Activated CD4-positive, alpha-beta T cell treated with anti-CD3 and anti-CD28 coated beads, Interleukin-2, amount 50 U/mL, for 24 hours (primary cell): Measurements from ENCODE around the gene IARS1.

Experiments used
- DNase-seq, 2 donors: peaks; one replicate each; pipeline ENCODE4 v3.0.0-alpha.2; 2020; ENCODE audit warnings: low read depth in 1 of 2, low spot score in 1 of 2

Gene IARS1

GRCh38 chr9:92295827-92296258 is 2.3 kb upstream of the IARS1 start:
- no peak for DNase-seq

DNA sequence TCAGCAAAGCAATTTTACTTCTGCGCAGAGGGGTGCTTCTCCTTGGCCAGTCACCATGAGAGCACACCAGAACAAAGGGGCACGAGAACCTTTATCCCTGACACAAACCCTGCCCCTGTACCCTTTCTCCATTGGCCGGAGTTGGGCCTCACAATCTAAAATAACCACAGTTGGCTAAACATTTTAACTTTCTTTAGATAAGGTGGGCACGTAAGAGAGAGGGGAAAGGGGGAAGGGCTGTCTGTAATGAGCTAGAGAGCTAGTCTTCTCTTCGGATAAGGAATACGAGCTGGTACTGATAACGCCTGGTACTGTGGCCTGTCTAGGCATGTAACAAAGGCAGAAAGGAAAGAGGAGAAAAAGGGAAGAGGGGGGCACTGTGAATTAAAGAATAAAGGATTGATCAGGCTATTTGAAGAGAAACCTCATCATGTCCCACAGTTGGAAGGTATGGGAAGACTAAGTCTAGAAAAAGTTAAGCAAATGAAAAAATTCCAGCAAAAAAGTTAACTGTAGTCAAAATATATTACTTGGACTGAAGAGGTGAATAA is 1.8 kb upstream of the IARS1 start:
- no peak for DNase-seq

- DNase-seq = no peak
Measured at GRCh38 chr9:92294297-92294676, 790 bp upstream of the IARS1 start.

DNA sequence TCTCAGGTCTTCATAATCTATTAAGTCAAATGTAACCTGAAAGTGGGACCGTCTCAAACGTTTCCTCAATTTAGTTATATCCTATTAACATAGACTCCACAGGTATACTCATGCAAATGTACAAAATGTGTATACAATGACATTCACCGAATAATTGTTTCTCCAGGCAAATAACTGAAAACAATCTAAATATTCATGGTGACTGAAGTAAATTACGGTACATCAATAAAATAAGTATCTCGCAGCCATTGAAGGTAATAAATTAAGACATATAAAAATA is 482 bp downstream of the IARS1 start:
- no peak for DNase-seq

- no peak for DNase-seq
Measured at GRCh38 chr9:92292338-92293074, 991 bp downstream of the IARS1 start.

- no peak for DNase-seq
Measured at GRCh38 chr9:92291577-92291976, 1.9 kb downstream of the IARS1 start.

DNA sequence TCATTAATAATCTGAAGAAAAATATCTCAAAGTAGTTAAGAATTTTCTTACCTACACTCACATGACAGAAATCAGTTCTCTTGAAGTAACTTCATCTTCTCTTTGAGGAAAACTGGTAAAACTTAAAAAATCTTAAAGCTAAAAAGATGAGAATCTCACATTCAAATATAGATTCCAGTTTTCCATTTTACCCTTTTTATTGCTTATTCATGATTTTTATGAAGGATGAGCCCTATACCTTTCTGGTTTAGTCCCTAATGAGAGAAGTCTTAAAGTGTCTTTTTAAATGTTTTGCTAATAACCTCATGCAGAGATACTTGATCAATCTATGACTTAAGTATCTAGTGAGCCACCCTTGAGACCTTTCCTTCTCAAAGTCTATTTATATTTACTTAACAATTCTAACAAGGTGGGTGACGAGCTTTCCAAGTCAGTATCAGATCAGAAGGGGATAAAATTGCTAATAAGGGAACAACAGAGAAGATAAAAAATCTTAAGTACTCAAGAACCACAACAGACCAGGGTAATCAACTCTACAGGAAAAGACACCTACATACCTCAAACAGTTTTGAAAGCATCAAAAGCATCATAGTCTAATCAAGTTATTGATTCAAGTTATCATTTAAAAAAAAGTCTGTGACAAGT is 2.6 kb downstream of the IARS1 start:
- DNase-seq = no peak

GRCh38 chr9:92289708-92290390 is 3.6 kb downstream of the IARS1 start:
- DNase-seq = no peak

DNA sequence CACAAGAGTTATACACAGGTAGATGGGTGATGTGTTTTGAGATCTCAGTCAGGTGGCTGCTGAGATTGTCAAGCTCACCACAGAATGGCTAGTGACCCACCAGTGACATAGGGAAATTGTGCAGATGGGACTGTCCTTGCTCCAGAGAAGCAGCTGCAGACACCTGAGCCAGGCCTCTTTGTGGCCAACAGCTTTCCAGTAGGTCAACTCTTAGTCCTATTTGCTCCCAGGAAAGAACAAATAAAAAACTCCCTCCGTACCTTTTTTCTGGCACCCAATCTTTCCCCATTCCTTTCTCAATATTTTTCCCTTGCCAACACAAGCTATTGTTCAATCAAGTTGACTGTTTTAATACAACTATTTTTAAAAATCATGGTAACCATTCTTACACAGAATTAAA is 14.2 kb downstream of the IARS1 start:
- no peak for DNase-seq

DNA sequence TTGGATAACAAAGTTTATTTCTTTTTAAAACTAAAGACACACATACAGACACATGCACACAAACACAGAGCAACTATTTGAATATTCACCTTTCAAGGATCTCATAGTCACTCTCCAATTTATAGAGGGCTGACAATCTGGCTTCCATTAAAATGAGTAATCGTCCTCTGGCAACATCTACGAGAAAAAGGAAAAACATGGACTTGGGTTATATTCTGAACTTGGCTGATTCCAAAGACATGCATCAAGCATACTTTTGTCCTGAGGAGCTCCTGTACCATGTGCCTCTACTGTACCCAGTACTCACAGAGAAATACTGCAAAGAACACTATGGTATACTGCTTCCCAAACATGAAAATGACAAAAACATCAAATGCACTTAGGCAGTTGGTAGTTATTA is 15.4 kb downstream of the IARS1 start:
- DNase-seq = no peak

- DNase-seq = no peak
Measured at GRCh38 chr9:92276331-92277032, 17.0 kb downstream of the IARS1 start.

GRCh38 chr9:92275541-92275940 is 18.0 kb downstream of the IARS1 start:
- DNase-seq = no peak

- DNase-seq = no peak
Measured at GRCh38 chr9:92270511-92270910, 23.0 kb downstream of the IARS1 start.

DNA sequence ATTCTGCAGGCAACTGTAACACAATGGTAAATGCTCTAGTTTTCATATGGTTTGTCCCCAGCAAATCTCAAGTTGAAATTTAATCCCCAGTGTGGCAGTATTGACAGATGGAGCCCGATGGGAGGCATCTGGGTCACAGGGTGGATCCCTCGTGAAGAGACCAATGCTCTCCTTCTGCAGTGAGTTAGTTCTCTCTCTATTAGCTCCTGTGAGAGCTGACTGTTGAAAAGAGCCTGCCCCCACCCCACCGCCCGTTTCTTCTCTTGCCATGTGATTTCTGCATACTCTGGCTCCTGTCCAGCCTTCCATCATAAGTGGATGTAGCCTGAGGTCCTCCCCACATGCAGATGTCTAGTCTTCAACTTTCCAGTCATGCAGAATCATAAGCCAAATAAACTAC is 27.0 kb downstream of the IARS1 start:
- no peak for DNase-seq

- DNase-seq = no peak
Measured at GRCh38 chr9:92265154-92265553, 28.3 kb downstream of the IARS1 start.

DNA sequence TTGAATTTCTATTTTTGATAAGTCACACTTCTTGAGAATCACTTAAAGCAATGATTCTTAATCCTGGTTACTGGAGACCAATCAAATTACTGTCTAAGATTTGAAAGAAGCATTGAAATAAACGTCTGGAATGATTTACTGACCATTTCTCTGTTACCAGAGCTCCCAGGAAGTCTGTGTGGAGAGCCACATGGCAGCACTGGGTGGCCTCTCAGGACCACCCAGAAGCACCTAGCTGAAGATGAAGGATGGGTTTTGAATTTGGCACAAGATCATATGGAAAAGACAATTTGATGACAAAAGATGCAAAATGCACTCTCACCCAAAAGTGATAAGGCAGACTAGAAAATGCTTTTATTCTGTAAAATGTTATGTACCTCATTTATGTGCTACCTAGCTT is 30.4 kb downstream of the IARS1 start:
- DNase-seq = no peak

GRCh38 chr9:92257327-92257726 is 36.2 kb downstream of the IARS1 start:
- no peak for DNase-seq

- no peak for DNase-seq
Measured at GRCh38 chr9:92254381-92255337, 38.8 kb downstream of the IARS1 start.

DNA sequence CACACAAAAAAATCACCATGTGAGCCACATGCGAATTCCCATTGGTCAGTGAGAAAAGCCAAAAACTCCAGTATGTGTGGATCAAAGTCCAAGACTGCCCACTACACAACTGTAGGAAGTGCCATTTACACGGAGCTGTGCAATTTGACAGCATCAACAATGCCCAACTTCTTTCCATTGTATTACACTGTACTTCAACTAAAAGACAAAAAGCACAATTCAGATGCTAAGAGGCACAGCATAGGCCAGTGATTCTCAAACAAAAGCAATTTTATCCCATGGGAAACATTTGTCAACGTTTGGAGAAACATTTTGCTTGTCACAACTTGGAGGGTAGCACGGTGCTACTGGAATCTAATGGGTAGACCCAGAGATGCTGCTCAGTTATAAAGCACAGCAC is 39.8 kb downstream of the IARS1 start:
- DNase-seq = no peak

DNA sequence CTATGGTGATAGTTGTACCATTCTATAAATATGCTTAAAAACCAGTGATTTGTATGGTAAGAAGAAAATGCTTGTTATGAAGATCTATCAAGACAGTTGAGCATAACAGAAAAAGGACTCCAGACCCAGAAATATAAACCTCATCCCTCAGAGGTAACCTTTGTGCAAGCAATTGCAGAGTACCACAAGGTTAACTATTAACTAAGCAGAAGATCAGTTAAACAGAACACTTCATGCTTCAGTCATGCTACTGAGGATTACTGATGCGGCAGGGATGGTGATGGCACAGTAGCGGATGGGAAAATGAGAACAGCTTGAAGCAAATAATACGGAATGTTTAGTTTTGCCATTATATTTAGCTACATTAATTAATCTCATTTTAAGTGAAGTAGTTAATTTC is 45.5 kb downstream of the IARS1 start:
- no peak for DNase-seq

DNA sequence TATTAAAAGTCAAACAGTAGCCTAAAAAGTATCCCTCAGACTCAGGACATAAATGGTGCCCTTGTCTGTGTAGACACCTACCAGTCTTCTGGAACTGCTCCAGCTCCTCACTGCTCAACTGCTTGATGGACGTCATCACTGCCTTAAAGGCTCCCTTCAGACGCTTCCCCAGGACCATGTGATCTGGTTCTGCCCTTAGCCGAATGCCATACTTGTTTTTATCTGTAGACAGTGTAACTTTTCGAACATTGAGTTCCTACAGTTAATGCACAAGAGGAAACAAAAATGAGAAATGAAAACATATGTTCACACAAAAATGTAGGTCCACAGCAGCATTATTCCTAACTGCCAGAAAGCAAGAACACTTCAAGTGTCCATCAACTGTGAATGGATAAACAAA is 46.2 kb downstream of the IARS1 start:
- no peak for DNase-seq
